ENCODE measurements around the gene FILIP1L.
A peak's percentile ranks its signal among the peaks of the same experiment; 100 is the strongest.

The FILIP1L gene

GRCh38 chr3:99928771-99929744, 185.2 kb downstream of the FILIP1L start:
- peak; percentile 9; the same call in 2 of the 3 replicates for ATAC-seq
- no peak for TF ChIP-seq SNAI2 (CRISPR knock-in tag; IDR thresholded peaks at IDR 0.05)

GRCh38 chr3:99927671-99928457, 186.4 kb downstream of the FILIP1L start:
- no peak for TF ChIP-seq POU6F1 (CRISPR knock-in tag; IDR thresholded peaks at IDR 0.05; ENCODE audit: borderline replicate concordance, low read depth)
- TF ChIP-seq ZNF70 (CRISPR knock-in tag; IDR thresholded peaks at IDR 0.05) = no peak
- TF ChIP-seq ESRRG (CRISPR knock-in tag; IDR thresholded peaks at IDR 0.05) = no peak
- no peak for TF ChIP-seq RARB (CRISPR knock-in tag; IDR thresholded peaks at IDR 0.05)
- no peak for TF ChIP-seq TSHZ2 (CRISPR knock-in tag; IDR thresholded peaks at IDR 0.05)
- TF ChIP-seq CSDC2 (CRISPR knock-in tag; IDR thresholded peaks at IDR 0.05) = no peak
- no peak for TF ChIP-seq ZNF565 (CRISPR knock-in tag; conservative IDR thresholded peaks at IDR 0.05; ENCODE audit: low read depth)
- TF ChIP-seq PATZ1 (CRISPR knock-in tag; IDR thresholded peaks at IDR 0.05; ENCODE audit: borderline replicate concordance) = no peak
- TF ChIP-seq CREB5 (CRISPR knock-in tag; IDR thresholded peaks at IDR 0.05; ENCODE audit: low read depth) = no peak
- no peak for TF ChIP-seq ZFP3 (CRISPR knock-in tag; IDR thresholded peaks at IDR 0.05)
- TF ChIP-seq ISL1 (CRISPR knock-in tag; IDR thresholded peaks at IDR 0.05) = no peak
- TF ChIP-seq SNAI2 (CRISPR knock-in tag; IDR thresholded peaks at IDR 0.05) = no peak
- no peak for TF ChIP-seq BACH2 (CRISPR knock-in tag; IDR thresholded peaks at IDR 0.05; ENCODE audit: borderline replicate concordance)
- no peak for ATAC-seq

- TF ChIP-seq CSDC2 (CRISPR knock-in tag; IDR thresholded peaks at IDR 0.05) (0 out of 2 replicates have a peak, but pooled peaks have one; percentile 41), POU6F1 (CRISPR knock-in tag; IDR thresholded peaks at IDR 0.05; ENCODE audit: borderline replicate concordance, low read depth) (no peak), ISL1 (CRISPR knock-in tag; IDR thresholded peaks at IDR 0.05) (peak; percentile 39), ZFP3 (CRISPR knock-in tag; IDR thresholded peaks at IDR 0.05) (0 out of 2 replicates have a peak, but pooled peaks have one; percentile 13)
- peak; percentile 89 for ATAC-seq
These were observed 188.6 kb downstream of the FILIP1L start for GRCh38 chr3:99925584-99926230.

- ATAC-seq = no peak
- TF ChIP-seq SNAI2 (CRISPR knock-in tag; IDR thresholded peaks at IDR 0.05) (no peak), CSRNP3 (CRISPR knock-in tag; IDR thresholded peaks at IDR 0.05) (no peak), BACH2 (CRISPR knock-in tag; IDR thresholded peaks at IDR 0.05; ENCODE audit: borderline replicate concordance) (no peak), ZFP3 (CRISPR knock-in tag; IDR thresholded peaks at IDR 0.05) (no peak), OSR1 (CRISPR knock-in tag; IDR thresholded peaks at IDR 0.05) (no peak), ARNTL (CRISPR knock-in tag; IDR thresholded peaks at IDR 0.05; ENCODE audit: borderline replicate concordance, low read depth) (no peak), ESRRG (CRISPR knock-in tag; IDR thresholded peaks at IDR 0.05) (no peak), CREB5 (CRISPR knock-in tag; IDR thresholded peaks at IDR 0.05; ENCODE audit: low read depth) (no peak), GLIS3 (CRISPR knock-in tag; IDR thresholded peaks at IDR 0.05) (no peak), ZNF8 (CRISPR knock-in tag; IDR thresholded peaks at IDR 0.05) (no peak)
These were observed 190.4 kb downstream of the FILIP1L start for GRCh38 chr3:99923873-99924272.
